Stimulated activated CD4-positive, alpha-beta T cell treated with anti-CD3 and anti-CD28 coated beads, Interleukin-15, amount 100 ng/mL, for 24 hours (primary cell): ENCODE data around the gene CD36.
"Not testable (repeated sequence)": the region's sequence is repeated elsewhere in the genome, so short reads cannot be mapped to it uniquely, and the experiment has no call there.

ENCODE experiments used
- DNase-seq: peaks from one replicate; pipeline ENCODE4 v3.0.0-alpha.2; 2020

The CD36 gene

DNA sequence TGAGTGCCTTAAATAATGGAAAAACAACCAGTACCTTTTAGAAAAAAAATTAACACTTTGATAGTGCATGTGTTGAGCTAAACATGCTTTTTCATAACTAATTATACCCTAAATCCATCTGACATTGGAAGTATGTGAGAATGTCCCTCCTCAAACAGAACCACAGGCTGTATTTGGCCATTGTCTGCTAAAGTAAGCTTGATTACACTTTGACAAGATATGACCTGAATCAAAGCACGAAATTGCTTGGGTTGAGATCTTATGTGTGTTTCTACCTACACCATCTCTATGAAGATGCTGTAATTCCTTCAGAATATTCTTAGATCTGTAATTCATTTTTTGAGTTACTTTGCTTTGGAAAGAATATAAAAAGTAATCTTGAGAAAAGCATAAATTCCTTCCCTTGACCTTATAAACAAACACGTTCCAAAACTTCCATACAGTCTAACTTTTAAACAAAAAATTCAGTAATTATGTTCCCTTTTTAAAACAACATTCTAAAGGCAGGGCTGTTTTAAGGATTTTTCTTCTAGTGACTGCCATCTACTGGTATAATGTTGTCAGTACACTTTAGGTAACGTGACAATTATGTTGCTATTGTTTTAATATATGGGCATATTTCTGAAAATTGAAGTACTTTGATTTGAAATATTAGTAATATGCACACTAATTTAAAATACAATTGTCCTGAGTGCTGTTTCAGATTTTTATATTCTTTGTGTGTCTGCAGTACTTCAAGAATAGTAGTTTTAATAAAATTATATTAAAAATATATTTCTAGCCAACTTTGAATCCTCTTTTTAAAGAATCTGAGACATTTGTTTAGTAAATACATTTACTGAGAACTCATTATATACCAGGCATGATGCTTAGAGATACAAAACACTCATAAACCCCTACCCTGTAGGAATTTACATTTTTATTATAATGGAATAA lies 20.9 kb downstream of the CD36 start:
- no peak for DNase-seq

DNA sequence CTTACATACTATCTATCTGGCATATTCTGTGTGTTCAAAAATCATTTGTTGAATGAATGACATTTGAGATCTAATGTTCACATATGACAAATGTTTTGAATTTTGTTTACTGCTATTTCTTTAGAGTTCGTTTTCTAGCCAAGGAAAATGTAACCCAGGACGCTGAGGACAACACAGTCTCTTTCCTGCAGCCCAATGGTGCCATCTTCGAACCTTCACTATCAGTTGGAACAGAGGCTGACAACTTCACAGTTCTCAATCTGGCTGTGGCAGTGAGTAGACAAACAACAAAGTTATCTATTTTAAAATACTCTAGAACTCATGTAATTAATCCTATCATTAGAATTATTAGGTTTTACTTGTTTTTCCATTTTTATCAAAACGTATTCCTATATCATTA lies 22.5 kb downstream of the CD36 start:
- DNase-seq = no peak

DNA sequence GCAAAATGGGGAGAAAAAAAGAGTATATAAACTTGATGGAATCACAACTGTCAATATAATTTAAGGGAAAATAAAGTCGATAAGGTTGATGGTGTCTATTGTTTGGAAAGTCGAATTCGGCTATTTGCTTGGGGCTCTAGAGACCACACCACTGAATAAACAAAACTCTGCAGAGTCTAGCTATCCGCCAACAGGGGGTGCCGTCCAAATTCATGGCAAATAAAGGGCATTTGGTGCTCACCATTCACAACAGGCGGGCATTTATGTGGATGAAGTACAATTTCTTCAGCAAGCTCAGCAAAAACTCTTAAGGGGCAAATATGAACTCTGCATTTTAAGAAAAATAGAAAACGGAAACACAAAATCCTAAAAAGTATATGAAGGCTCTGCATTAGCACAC lies 23.3 kb downstream of the CD36 start:
- DNase-seq = no peak

DNA sequence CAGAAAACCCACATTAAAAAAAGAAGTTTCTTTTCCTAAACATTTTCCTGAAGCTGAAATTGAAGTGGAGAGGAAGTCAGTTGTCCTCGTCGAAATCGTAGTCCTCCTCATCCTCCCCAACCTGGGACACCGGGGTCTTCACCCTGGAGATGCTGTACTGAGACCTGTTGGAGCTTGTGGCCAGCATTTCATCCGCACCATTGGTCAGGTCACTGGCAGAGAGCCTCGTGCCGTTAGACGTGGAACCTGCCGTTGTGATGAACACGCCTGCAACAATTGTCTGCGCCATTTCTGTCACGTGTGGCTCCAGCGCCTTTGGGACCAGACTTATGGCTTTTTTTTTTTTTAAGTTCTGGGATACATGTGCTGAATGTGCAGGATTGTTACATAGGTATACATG lies 23.8 kb downstream of the CD36 start:
- DNase-seq = no peak

DNA sequence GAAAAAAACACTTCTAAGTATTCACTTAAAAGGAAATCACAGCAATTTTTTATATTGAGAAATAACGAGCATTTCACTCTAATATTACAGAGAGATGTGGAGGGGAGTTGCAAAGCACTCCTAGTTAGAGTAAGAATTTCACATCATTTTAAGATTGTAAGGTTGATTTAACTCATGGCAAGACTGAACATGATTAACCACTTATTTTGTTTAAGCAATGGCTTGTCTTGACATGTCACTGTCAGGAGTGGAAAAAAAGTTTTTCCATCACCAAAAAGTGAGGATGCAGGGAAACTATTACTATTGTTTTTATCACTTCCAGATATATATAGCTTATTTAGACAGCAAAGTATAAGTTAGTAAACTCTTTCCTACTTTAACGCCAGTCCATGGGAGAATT lies 27.1 kb downstream of the CD36 start:
- no peak for DNase-seq

DNA sequence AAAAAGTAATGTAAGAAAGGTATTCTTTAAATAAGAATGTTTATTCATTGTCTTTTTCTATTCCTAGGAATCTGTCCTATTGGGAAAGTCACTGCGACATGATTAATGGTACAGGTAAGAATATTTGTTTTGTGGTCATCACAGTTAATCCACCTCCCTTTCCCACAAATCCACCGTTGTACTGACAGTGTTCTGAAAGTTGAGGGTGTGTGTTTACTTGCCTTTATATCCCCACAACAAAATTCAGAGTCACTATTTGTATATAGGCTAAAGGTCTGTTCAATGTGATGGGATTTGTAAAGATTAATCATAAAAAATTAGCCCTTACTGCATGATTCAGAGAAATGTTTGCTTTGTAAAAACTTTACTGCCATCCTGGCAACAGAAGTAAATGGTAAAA lies 27.9 kb downstream of the CD36 start:
- DNase-seq = no peak

DNA sequence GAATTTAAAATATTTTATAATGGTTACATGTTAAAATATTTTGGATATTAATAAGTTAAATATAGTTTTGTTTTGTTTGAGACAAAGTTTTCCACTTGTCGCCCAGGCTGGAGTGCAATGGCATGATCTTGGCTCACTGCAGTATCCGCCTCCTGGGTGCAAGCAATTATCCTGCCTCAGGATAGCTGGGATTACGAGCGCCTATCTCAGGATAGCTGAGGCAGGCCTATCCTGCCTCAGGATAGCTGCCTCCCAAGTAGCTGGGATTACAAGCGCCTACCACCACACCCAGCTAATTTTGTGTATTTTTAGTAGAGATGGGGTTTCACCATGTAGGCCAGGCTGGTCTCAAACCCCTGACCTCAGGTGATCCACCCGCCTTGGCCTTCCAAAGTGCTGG lies 30.9 kb downstream of the CD36 start:
- not testable (repeated sequence) for DNase-seq

DNA sequence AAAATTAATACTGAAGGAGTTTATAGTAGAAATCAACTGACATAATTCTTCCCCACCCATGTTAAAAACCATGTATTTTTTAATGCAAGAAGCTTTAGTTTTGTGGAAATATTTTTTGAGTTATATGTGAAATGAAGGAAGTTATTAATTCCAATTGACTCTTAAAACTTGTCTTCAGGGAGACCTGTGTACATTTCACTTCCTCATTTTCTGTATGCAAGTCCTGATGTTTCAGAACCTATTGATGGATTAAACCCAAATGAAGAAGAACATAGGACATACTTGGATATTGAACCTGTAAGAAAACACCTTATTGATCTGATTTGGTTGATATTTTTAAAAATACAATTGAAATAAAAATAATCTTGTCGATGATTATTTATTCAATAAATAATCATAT lies 33.3 kb downstream of the CD36 start:
- DNase-seq = no peak

DNA sequence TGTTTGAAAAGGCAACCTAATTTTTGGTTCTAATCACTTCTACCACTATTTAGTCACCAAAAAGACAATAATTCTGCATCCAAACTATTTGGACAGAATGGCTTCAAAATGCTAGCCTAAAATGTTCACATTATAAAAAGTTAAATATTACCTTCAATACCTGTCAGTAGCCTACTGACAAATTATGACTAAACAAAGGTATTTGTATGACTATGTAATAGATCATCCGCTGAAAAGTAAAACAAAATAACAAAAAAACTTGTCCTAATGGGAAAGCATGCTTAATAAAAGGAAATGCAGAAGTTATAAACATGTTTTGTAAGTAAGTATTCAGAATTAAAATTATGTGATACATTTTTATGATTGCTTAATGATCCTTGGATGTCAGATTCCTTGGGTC lies 36.6 kb downstream of the CD36 start:
- no peak for DNase-seq

DNA sequence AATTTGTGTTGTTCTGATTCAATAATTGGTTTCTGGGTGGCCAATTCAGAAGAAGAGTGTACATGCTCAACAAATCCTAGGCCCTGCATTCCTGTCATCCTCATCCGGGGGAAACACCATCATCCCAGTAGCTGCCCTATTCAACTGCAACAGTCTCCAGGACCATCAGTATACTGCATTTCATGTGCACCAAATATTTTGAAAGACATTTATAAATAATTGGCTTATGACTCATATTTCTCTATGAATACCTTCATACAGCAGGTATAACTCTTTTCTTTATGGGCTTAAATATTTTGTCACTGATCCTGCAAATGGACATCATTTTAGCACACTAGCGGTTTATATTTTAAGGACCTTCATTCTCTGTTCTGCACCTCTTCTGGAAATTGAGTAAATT lies 38.0 kb downstream of the CD36 start:
- DNase-seq = no peak

DNA sequence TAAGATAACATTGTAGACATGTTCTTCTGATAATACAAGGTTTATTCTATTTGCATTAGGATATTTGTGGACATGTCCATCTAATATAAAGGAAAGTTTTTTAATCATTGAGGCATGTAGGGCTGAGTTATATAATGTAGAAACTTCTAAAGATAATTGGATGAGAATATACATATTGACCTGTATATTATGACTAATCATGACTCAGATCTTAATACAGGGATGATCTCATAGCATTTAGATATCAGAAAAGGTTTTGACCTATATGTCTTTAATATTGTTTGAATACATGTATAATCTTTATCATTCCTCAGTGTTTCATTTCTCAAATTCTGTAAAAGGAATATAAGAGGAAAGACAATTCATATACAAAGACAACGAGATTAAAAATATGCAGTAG lies 39.2 kb downstream of the CD36 start:
- DNase-seq = no peak

DNA sequence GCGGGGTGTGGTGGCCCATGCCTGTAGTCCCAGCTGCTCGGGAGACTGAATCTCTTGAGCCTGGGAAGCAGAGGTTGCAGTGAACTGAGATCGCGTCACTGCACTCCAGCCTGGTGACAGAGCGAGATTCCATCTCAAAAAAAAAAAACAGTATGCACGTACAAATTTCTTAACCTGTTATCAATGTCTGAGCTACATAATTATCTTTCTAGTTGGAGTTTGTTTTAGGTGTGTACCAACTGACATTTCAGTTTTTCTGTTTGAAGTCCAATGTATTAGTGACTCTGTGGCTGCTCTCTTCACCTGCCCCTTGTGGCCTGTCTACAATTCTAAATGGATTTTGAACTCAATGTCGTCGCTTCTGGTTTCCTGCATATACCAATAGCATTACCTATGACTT lies 40.3 kb downstream of the CD36 start:
- DNase-seq = no peak

DNA sequence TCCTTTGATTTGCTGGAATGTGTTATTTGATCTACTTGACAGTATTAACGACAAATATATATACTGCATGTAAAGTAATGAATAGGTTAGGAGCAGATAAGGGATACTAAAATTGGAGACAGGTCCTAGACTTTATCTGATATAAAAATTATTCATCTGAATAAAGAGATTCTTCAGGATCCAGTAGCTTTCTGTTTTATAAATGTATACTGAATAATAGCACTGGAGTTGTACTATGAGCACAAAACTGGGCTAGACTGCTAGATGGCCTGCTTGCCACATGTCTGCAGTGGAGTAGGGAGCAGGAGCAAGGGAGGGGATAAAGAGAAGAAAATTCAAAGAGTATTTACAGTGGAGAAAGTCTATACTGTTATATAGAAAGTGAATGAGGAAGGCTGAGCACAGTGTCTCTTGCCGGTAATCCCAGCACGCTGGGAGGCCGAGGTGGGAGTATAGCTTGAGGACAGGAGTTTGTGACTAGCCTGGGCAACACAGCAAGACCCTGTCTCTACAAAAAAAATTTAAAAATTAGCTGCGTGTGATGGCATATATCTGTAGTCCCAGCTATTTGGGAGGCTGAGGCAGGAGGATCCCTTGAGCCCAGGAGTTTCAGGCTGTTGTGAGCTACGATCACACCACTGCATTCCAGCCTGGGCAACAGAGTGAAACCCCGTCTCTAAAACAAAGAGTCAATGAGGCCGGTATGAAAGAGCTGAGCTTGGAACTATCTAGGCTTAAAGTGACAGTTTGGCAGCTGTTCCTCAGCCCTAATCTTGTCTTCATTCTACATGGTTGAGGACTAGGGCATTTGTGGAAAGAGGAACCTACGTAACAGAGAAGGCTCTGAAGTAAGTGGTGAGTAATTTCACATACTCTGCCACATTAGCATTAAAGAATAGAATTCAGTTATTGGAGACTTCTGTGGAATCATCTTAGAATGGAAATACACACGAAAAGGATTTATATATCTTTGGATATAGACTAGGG lies 41.8 kb downstream of the CD36 start:
- no peak for DNase-seq

DNA sequence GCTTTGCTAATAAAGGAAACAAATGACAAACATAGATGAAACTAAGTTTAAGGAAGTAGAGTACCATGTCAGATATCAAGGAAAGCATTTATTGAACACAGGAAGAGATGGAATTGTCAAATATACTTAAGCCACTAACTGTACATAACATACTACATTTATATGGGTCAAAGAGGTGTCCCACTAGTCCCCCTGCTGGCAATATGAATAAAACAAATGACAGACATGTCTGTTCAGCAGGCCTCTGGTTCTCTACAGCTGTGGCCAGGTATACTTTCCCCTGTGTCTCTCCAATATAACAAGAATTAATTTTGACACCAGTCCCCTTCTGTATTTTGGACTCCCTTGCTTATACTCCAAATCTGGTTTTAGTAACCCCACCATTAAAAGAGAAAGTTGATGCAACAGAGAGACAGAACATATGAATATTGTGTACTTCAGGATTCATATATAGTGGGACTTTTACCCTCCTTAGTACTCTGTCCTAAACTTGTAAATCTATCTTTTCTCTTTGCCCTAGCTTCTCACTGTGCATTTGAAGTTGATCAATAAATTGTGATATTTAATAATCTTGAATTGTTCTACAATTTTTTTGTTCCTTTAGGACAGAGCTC lies 42.9 kb downstream of the CD36 start:
- DNase-seq = no peak

DNA sequence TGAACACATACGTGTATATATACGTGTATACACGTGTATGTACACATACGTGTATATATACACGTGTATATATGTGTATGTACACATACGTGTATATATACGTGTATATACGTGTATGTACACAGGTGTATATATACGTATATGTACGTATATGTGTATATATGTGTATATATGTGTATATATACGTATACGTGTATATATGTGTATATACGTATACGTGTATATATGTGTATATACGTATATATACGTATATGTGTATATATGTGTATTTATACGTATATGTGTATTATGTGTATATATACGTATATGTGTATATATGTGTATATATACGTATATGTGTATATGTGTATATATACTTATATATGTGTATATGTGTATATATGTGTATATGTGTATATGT lies 44.3 kb downstream of the CD36 start:
- no peak for DNase-seq

DNA sequence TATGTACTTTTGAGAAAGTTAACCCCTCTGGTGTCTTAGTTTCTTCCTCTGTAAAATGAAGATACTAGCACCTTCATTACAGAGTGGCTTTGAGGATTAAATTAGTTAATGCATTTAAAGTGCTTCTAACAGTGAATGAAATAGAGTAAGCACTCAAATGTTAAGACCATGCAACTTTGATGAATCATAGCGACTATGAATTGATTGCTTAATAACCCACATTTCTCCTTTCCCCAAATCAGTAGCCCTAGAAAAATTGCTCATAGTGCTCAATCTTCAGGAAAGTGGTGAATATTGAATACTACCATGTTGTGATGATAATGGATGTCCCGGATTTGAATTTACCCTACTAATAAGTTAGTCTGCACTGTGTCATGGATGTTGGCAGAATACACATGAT lies 48.1 kb downstream of the CD36 start:
- DNase-seq = no peak

DNA sequence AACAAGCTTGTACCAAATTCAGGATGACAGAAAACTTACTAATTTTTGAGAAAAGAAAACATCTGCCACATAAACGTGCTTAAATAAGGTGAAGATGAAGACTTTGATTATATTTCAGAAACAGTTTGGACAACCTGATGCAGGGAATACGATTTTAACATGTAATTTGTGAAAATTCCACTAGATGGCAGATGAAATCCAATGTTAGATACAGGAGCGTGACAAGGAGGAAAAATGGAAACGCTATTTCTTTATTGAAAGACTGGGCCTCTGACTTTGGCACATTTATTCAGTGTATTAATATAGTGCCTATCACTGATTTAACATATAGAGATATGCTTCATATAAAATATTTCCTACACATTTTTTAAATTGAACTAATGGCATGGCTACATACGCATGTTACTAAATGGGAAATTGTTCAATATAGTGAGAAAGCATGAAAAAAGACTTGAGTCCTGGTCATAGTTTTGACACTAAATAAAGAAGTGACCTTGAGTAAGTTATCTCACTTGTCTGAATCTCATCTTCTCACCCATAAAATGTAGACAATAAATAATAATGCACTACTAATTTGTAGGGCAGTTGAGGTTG lies 60.7 kb downstream of the CD36 start:
- DNase-seq = no peak

DNA sequence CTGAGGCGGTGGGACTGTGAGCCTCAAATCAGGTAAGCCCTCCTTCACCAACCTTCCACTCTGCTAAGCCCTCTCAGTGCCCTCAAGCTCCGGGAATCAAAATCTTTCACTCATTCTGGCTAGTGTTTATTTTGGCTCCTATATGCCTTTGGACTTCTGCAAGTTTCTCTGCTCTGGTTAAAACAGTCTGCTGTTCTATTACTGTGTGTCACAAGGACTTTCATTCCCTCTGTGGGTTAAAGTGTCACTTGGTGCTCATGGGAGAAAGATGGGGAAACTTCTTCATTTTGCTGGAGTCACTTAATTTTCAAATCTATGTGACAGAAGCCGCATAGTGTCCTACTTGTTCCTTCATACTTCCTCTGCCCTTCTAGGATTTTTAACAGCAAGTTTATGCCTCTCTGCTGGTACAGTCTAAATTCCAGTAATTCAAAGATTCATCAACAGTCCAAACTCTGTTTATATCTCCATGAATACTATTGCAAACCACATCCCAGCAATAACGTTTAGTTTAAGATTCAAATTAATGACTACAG lies 61.3 kb downstream of the CD36 start:
- DNase-seq = no peak

DNA sequence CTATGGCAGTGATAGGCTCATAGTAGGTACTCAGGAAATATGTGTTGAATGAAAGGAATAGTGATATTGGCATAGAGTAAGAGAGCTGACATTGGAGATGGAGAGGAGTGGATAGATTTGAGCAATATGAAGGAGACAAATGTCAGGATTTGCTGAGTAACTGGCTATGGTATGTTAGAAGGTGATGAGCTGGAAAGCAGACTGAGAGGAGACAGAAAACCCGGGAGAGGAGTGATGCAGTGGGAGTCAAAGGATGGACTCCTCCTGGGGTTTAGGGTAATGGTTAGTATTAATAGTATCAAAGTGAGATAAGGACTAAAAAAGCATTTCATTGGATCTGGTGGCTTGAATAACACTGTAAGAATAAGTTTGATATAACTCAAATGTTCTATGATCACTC lies 64.8 kb downstream of the CD36 start:
- DNase-seq = no peak

DNA sequence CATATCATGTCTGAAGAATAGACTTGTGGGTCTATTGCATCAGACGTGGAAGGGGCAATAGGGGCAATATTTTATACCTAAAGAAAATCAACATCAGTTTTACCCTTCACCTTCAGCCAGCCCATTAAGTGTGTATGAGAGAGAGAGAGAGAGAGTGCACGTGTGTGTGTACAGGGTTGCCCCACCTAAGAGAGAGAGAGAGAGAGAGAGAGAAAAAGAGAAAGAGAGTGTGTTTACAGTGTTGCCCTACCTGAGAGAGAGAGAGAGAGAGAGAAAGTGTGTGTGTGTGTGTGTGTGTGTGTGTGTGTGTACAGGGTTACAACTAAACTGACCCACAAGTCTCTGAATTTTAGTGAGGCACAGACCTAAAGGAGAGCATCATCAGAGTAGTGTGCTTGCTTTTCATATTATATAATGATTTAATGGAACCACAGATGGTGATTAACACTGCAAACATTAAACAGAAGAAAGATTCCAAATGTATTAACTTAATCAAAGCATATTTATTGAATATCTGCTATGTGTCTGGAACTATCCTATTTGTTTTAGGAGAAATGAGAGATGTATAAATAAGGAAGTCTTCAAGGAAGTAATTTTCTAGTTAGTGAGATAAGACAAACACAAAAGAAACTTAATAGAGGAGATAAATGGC lies 66.8 kb downstream of the CD36 start:
- no peak for DNase-seq

DNA sequence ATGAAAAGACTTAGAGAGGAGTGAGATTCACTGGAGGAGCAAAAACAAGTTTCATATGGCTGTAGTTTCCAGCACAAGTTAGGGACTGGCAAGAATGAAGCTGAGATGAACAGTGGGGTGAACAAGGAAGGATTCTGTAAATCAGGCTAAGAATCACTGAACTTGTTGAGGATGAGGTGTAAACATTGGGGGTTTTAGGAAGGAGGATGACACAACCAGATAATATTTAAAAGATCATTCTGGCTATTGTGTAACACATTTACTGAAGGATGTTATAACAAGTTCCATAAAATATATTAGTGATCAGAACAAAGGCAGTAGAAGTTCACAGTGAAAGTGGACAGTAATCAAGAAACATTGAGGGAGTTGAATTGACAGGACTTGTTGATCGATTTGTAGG lies 68.9 kb downstream of the CD36 start:
- DNase-seq = no peak

DNA sequence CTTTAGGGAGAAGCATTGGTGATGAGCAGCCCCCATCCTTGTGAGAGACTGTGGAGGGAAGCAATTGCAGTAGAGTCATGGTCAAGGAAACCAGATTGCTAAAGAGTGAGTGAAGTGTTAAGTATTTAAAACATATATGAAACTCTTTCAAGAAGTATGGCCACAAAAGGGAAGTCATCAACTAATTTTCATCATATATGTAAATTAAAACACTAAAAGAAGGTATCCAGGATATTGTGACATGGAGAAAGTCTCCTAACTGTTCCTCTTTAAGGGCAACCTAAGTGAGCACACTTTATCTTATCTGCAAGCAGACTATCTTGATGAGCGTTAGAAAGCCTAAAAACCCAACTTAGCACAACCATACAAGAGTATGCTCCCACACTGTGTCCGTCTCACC lies 69.7 kb downstream of the CD36 start:
- DNase-seq = no peak
